HG02884 (cell line): ENCODE data around the gene CACHD1.

Experiments used
- ATAC-seq: cut with Tn5 transposase; IDR thresholded peaks from one replicate; pipeline ENCODE4 v1.9.1; 2021; ENCODE audit warnings: mild to moderate bottlenecking, moderate library complexity; ENCODE audit not compliant: unreplicated experiment

CACHD1 gene

GRCh38 chr1:64469977-64470664, at the start of gene CACHD1:
Gene CACHD1 (plus strand): TSS chr1:64470129. CDS start chr1:64470745, 616 bp downstream.
- ATAC-seq, result peak; percentile 83

DNA sequence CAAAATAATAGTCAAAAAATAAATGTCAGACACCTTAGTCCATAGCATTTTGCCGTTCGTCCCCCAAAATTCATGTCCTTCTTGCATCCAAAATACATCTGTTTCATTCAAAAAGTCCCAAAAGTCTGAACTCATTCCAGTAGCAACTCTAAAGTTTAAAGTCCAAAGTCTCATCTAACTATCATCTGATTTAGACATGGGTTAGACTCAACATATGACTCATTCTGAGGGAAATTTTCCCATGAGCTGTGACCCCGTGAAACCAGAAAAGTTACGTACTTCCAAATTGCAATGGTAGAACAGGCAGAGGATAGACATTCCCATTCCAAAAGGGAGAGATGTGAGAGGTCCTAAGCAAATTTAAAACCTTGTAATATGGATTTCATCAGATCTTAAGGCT, 48.6 kb upstream of the CACHD1 start:
- ATAC-seq, result no peak

- ATAC-seq, result no peak
Measured at GRCh38 chr1:64423526-64423925, 46.4 kb upstream of the CACHD1 start.

DNA sequence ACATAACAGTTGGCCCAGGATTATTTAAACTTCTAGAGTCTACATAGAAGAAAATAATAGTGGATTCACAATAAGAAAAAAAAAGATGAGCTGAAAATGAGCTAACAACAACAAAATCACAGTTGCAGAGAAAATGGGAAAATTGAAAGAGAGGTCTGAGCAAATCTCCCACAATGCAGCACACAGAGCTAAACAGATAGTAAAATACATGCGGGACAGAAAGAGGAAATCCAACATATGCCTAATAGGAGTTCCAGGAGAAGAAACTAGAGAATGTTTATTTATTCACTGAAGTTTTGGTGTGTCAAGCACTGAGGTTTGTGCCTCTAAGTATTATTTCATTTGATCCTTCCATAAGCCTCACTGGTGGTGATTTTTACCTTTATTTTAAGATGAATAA, 45.5 kb upstream of the CACHD1 start:
- ATAC-seq, result no peak

DNA sequence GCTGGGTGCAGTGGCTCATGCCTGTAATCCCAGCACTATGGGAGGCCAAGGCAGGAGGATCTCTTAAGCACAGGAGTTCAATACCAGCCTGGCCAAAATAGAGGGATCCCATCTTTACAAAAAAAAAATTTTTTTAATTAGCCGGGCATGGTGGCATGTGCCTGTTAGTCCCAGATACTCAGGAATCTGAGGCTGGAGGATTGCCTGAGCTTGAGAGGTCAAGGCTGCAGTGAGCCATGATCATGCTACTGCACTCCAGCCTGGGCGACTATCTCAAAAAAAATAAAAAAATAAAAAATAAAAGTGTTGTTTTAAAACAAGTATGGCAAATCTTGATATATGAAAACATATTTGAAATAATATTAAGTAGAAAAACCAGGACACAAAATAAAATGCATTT, 44.4 kb upstream of the CACHD1 start:
- ATAC-seq, result no peak

- ATAC-seq, result no peak
Measured at GRCh38 chr1:64426681-64427080, 43.2 kb upstream of the CACHD1 start.

DNA sequence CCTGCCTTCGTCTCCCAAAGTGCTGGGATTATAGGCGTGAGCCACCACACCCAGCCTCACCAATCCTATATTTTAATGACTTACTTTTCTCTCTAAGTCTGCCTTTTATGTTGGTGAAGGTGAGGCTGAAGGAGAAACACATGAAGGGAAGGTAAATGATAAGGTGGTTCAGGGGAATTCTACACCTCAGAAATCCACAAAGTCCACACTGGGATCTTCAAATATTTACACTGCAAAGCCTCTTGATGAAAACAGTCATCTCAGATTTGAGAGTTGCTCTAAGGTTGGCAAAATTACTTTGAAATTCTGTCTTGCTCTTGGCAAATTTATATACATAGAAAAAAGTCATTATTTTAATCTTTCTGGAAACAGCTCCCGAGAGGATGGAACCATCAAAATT, 42.0 kb upstream of the CACHD1 start:
- ATAC-seq, result no peak

- no peak for ATAC-seq
Measured at GRCh38 chr1:64433308-64433707, 36.6 kb upstream of the CACHD1 start.

DNA sequence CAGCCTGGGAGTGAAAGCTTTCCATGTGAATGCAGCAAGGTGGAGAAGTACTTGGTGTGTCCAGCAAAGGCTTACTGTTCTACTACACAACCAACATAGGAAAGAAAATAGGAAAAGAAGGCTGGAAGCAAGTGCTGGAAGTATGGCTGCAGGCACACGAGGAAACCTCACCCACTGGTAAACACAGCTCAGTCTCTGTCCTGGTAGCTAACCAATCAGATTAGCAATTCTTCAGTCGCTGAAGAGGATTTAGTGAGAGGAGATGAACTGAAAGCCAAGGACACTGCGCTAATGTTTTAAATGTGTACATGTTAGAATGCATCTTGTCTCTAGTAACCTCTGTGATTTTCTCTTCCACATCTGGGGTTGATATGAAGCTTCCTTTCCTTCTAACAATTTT, 36.2 kb upstream of the CACHD1 start:
- no peak for ATAC-seq

DNA sequence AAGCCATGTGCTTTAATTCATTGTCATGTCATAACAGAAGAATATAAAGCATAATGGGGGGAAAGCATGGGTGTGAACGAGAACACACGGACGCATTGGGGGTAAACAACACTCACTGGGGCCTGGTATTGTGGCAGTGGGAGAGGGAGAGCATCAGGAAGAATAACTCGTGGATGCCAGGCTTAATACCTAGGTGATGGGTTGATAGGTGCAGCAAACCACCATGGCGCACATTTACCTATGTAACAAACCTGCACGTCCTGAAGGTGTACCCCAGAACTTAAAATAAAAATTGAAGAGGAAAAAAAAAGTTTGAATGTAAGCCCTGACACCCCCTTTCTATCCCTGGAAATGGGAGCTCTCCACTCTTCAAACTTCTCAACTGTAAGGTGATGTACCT, 34.9 kb upstream of the CACHD1 start:
- no peak for ATAC-seq

DNA sequence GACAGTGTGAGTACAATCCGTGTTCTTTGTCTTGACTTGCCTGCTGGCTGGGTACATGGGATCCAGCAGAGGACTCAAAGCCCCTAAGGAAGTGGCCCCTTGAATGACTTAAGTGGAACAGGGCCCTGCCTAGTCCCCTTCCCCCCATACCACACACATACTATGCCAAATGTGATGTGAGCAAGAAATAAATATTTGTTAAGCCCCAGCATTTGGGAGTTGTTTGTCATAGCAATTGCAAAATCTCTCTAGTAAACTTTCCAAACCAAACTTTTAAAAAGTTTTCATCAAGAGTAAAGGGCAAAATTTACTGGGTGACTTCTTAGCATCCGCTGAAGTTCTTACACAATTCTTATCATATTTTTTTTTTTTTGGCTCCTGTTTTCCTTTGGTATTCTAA, 32.5 kb upstream of the CACHD1 start:
- ATAC-seq, result no peak

- ATAC-seq, result no peak
Measured at GRCh38 chr1:64440183-64440826, 29.6 kb upstream of the CACHD1 start.

DNA sequence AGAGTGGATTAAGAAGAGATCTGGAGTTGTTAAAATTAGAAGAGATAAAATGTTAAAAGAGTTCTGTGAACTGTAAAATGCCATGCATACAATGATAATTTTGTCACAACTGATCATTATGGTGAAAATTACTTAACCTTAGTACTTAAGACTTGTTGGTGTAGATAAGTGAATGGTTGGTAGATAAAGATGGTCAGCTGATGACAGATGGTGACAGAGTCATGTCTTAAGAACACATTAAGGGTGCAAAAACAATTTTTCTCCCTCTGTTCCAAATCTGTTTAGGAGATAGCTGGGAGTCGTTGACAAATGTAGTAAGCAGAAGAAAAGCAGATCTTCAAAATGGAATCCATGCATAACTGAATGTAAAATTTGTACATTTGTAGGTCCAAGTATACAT, 18.5 kb upstream of the CACHD1 start:
- no peak for ATAC-seq

- ATAC-seq, result no peak
Measured at GRCh38 chr1:64453688-64454087, 16.2 kb upstream of the CACHD1 start.

GRCh38 chr1:64458915-64459314, 11.0 kb upstream of the CACHD1 start:
- ATAC-seq, result no peak

- ATAC-seq, result no peak
Measured at GRCh38 chr1:64459743-64460142, 10.2 kb upstream of the CACHD1 start.

- no peak for ATAC-seq
Measured at GRCh38 chr1:64466033-64466432, 3.9 kb upstream of the CACHD1 start.

- no peak for ATAC-seq
Measured at GRCh38 chr1:64469116-64469976, 583 bp upstream of the CACHD1 start.

- peak; percentile 17 for ATAC-seq
Measured at GRCh38 chr1:64470665-64471217, 812 bp downstream of the CACHD1 start.

DNA sequence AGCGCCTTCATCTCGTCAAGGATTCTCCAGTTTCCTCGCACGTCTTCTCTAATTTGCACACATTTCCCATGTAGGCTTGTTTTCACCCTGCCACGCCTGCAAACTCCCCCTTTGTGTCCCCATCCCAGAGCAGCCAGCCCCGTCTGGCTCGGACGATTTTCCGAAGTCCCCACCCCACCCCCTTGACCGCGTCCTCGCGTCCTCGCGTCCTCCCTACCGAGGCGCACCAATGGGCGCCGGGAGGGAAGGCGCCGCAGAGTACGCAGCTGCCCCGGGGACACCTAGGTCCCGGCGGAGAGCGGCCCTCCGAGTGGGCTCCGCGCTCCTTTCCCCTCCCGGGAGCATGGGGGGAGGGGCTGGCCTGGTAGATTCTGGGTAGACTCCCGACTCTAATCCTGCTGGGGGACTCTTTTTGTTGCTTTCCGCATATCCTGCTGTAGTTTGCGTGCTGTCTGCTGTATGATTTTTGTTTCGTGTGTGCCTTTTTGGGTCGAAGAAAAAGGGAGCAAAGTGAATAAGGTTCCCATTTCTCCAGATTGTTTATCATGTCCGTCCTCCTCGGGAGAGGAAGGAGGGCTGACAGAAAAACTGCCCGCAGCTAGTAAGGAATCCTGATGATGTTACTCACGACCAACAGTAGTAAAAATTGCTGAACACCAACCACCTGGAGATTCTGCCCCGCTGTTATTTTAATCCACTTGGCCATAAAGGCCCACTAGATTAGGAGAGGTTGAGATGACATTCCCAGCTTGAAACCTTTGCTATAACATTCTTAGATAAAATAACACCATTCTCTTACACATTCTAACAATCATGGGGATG, 1.5 kb downstream of the CACHD1 start:
- no peak for ATAC-seq

DNA sequence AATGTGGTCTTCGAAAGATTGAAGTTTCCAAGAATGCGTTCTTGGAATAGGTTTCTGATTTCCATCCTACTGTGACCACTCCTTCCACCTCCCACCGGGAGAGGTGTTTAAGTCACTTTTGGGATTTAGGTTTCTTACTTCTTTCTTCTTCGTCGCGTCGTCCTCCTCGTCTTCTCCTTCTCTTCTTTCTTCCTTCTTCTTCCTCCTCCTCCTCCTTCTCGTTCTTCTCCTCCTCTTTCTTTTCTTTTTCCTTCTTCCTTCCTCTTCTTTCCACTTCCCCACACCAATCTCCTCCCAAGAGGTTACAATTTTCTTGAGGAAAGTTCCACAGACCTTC, 2.1 kb downstream of the CACHD1 start:
- ATAC-seq, result no peak
